K562 (cell line): ENCODE measurements around the gene PPM1G. TPM values are rescaled to one million over a fixed set of nuclear protein-coding genes. Genes with fewer than 3 reads are reported as not detected.

Experiments used
- CREM ChIP-seq: IDR thresholded peaks from 2 replicates; pipeline ENCODE4 v1.6.1; 2014; ENCODE audit warnings: antibody characterized with exemption, low read depth
- ETS2 ChIP-seq: IDR thresholded peaks from 2 replicates; pipeline ENCODE4 v1.6.1; 2016; ENCODE audit warnings: borderline replicate concordance, missing genetic modification characterization, mild to moderate bottlenecking, moderate library complexity, missing compliant biosample characterization; ENCODE audit not compliant: poor library complexity, severe bottlenecking
- ETV1 ChIP-seq: fragments of 450-650 bp; conservative IDR thresholded peaks from 2 replicates; pipeline ENCODE4 v1.6.1; 2016; ENCODE audit warnings: missing genetic modification characterization, control low read depth, low read depth, missing compliant biosample characterization
- HDAC8 ChIP-seq: fragments of 450-650 bp; IDR thresholded peaks from 2 replicates; pipeline ENCODE4 v1.6.1; 2016; ENCODE audit warnings: mild to moderate bottlenecking, missing genetic modification characterization, moderate library complexity, missing compliant biosample characterization
- JUND ChIP-seq, 2 experiments: IDR thresholded peaks; 2 replicates in 1 of 2; 3 replicates in 1 of 2; pipeline ENCODE4 v1.6.1; 2011; ENCODE audit warnings: borderline replicate concordance in 2 of 2, low read depth in 2 of 2, low read length in 2 of 2, improper control_type of control experiment in 1 of 2, missing biosample characterization in 1 of 2, missing genetic modification characterization in 1 of 2, missing genetic modification reagents in 1 of 2
- KDM4B ChIP-seq, 2 experiments: fragments of 450-650 bp in 1 of 2; sonication (generic) in 1 of 2; IDR thresholded peaks; 2 replicates each; pipeline ENCODE4 v1.6.1; 2016 to 2017; ENCODE audit warnings: borderline replicate concordance in 2 of 2, antibody characterized with exemption in 1 of 2, low read depth in 1 of 2, mild to moderate bottlenecking in 1 of 2
- MEF2A ChIP-seq: IDR thresholded peaks from 2 replicates; pipeline ENCODE4 v1.6.1; 2011; ENCODE audit warnings: low read depth, mild to moderate bottlenecking, low read length, moderate library complexity; ENCODE audit not compliant: control insufficient read depth
- MGA ChIP-seq: fragments of 450-650 bp; IDR thresholded peaks from 2 replicates; pipeline ENCODE4 v1.6.1; 2016; ENCODE audit warnings: mild to moderate bottlenecking, moderate library complexity
- RB1 ChIP-seq: fragments of 450-650 bp; IDR thresholded peaks from 2 replicates; pipeline ENCODE4 v1.6.1; 2017; ENCODE audit warnings: low read depth, mild to moderate bottlenecking
- TEAD1 ChIP-seq, 2 experiments: fragments of 450-650 bp in 1 of 2; sonication (generic) in 1 of 2; formaldehyde crosslinking; IDR thresholded peaks; 2 replicates each; pipeline versions ENCODE4 v1.4.0 to v1.8.0; 2020 to 2022; ENCODE audit warnings: mild to moderate bottlenecking in 2 of 2, missing genetic modification reagents in 1 of 2
- XRCC5 ChIP-seq: fragments of 200-400 bp; formaldehyde crosslinking; IDR thresholded peaks from 2 replicates; pipeline ENCODE4 v1.6.1; 2017; ENCODE audit warnings: low read depth, mild to moderate bottlenecking, low read length
- ZFP91 ChIP-seq: sonication (generic); formaldehyde crosslinking; IDR thresholded peaks from 2 replicates; pipeline ENCODE4 v1.8.0; 2022; ENCODE audit warnings: mild to moderate bottlenecking, missing genetic modification reagents
- polyA plus RNA-seq, 8 experiments: library from polyadenylated mRNA; depleted of rRNA in 4 of 8; stranded (reverse) in 5 of 8; unstranded in 3 of 8; fragments of >200 nt; fragmentation: Nextera tagmentation in 2 of 8; fragmentation: Illumina TruSeq in 1 of 8; extraction: Ambion mirVana in 2 of 8; extraction: Trizol in 1 of 8; gene quantifications; 2 replicates each; pipeline versions ENCODE4 v1.2.1 to v1.2.3, GENCODE V29; 2011 to 2014; ENCODE audit warnings: inconsistent platforms in 1 of 8, missing spikeins in 1 of 8
- total RNA-seq, 7 experiments: library from RNA; depleted of rRNA in 6 of 7; stranded (reverse); fragments of >200 nt in 6 of 7; fragmentation: Illumina TruSeq in 2 of 7; extraction: Trizol in 2 of 7; gene quantifications; 2 replicates each; pipeline versions ENCODE4 v1.2.1 to v1.2.3, GENCODE V29; 2011 to 2021; ENCODE audit warnings: low replicate concordance in 1 of 7

PPM1G gene
- total and polyA plus RNA-seq, 9 of the 15 experiments (the other 6 are each of a cell fraction or from before 2014, with no cell fraction given): 61.7 to 230 (median 153) TPM

GRCh38 chr2:27380626-27381545 lies 28.5 kb downstream of the PPM1G start, which contains the start of gene ZNF513 (continued):
- TF ChIP-seq KDM4B (IDR thresholded peaks at IDR 0.05; ENCODE audit: borderline replicate concordance in 2 of 2, low read depth in 1 of 2) (peak in 1 of 2 experiments; percentile 90; a peak in 1 of 4 replicates), ZFP91 (no peak), RB1 (peak; percentile 79; the same call in 1 of the 2 replicates), ETS2 (tag) (no peak), ETV1 (tag) (peak; percentile 58; the same call in 1 of the 2 replicates), MGA (peak; percentile 89), XRCC5 (no peak), MEF2A (no peak), TEAD1 (CRISPR knock-in tag; IDR thresholded peaks at IDR 0.05) (0 out of 4 replicates have a peak, but pooled peaks of 1 of the 2 experiments have one; percentile 19), HDAC8 (tag) (0 out of 2 replicates have a peak, but pooled peaks have one; percentile 43), JUND (IDR thresholded peaks at IDR 0.05; ENCODE audit: borderline replicate concordance, low read depth, low read length) (peak; percentile 88), JUND (tag; IDR thresholded peaks at IDR 0.05; ENCODE audit: borderline replicate concordance, low read depth, low read length) (peak; percentile 5; the same call in 1 of the 3 replicates), CREM (peak; percentile 95)
